K562 (cell line): ENCODE data around the gene NDUFV3. TPM values are rescaled to one million over a fixed set of nuclear protein-coding genes. Genes with fewer than 3 reads are reported as not detected.

ENCODE experiments used
- MEF2D ChIP-seq: conservative IDR thresholded peaks from 2 replicates; pipeline ENCODE4 v1.6.1; 2016; ENCODE audit warnings: low read depth, missing genetic modification characterization, missing compliant biosample characterization
- SMAD4 ChIP-seq: fragments of 250-450 bp; sonication (Bioruptor Pico); conservative IDR thresholded peaks from 2 replicates; pipeline ENCODE4 v1.8.0; 2021; ENCODE audit warnings: inconsistent platforms, mild to moderate bottlenecking, moderate library complexity
- SREBF2 ChIP-seq: sonication (generic); formaldehyde crosslinking; IDR thresholded peaks from 2 replicates; pipeline ENCODE4 v1.4.0; 2020; ENCODE audit warnings: mild to moderate bottlenecking, missing genetic modification reagents
- TEAD2 ChIP-seq: fragments of 450-650 bp; IDR thresholded peaks from 2 replicates; pipeline ENCODE4 v1.6.1; 2016; ENCODE audit warnings: missing genetic modification characterization, control low read depth, missing compliant biosample characterization
- ZNF224 ChIP-seq: sonication (generic); formaldehyde crosslinking; IDR thresholded peaks from 2 replicates; pipeline ENCODE4 v1.8.0; 2022; ENCODE audit warnings: mild to moderate bottlenecking, missing genetic modification reagents
- ZNF318 ChIP-seq, 2 experiments: fragments of 450-650 bp; IDR thresholded peaks; 2 replicates each; pipeline ENCODE4 v1.6.1; 2016; ENCODE audit warnings: mild to moderate bottlenecking in 2 of 2, borderline replicate concordance in 1 of 2, low read depth in 1 of 2, moderate library complexity in 1 of 2
- polyA plus RNA-seq, 8 experiments: library from polyadenylated mRNA; depleted of rRNA in 4 of 8; stranded (reverse) in 5 of 8; unstranded in 3 of 8; fragments of >200 nt; fragmentation: Nextera tagmentation in 2 of 8; fragmentation: Illumina TruSeq in 1 of 8; extraction: Ambion mirVana in 2 of 8; extraction: Trizol in 1 of 8; gene quantifications; 2 replicates each; pipeline versions ENCODE4 v1.2.1 to v1.2.3, GENCODE V29; 2011 to 2014; ENCODE audit warnings: inconsistent platforms in 1 of 8, missing spikeins in 1 of 8
- total RNA-seq, 7 experiments: library from RNA; depleted of rRNA in 6 of 7; stranded (reverse); fragments of >200 nt in 6 of 7; fragmentation: Illumina TruSeq in 2 of 7; extraction: Trizol in 2 of 7; gene quantifications; 2 replicates each; pipeline versions ENCODE4 v1.2.1 to v1.2.3, GENCODE V29; 2011 to 2021; ENCODE audit warnings: low replicate concordance in 1 of 7

NDUFV3 gene
- total and polyA plus RNA-seq, 9 of the 15 experiments (the other 6 are each of a cell fraction or from before 2014, with no cell fraction given): 19.1 to 87.8 (median 74.3) TPM

- TF ChIP-seq ZNF318 (IDR thresholded peaks at IDR 0.05; ENCODE audit: borderline replicate concordance in 1 of 2, low read depth in 1 of 2) (no peak), MEF2D (tag) (no peak), SMAD4 (CRISPR knock-in tag) (peak; percentile 20), TEAD2 (tag) (no peak), ZNF224 (CRISPR knock-in tag) (peak; percentile 23; the same call in 1 of the 2 replicates), SREBF2 (CRISPR knock-in tag) (no peak)
Measured at GRCh38 chr21:42892582-42892930, 553 bp upstream of the NDUFV3 start (continued).
